Loucy (cell line): Measurements from ENCODE around the gene FAF1.

Source experiments
- H2AFZ ChIP-seq: fragments of 200-600 bp; sonication (generic); 2 replicates; pipeline ENCODE4 v1.6.0; 2016; ENCODE audit warnings: antibody characterized with exemption, mild to moderate bottlenecking, low read length, moderate library complexity
- H3F3A ChIP-seq: fragments of 200-600 bp; 2 replicates; pipeline ENCODE4 v1.6.0; 2016; ENCODE audit warnings: antibody characterized with exemption, low read depth, mild to moderate bottlenecking
- H3K27me3 ChIP-seq: fragments of 200-600 bp; sonication (generic); 2 replicates; pipeline ENCODE4 v1.6.1; 2014; ENCODE audit warnings: low read length, mild to moderate bottlenecking; ENCODE audit not compliant: insufficient read depth, poor library complexity, severe bottlenecking
- H3K36me3 ChIP-seq: fragments of 200-600 bp; sonication (generic); 2 replicates; pipeline ENCODE4 v1.6.1; 2016; ENCODE audit warnings: low read length; ENCODE audit not compliant: insufficient read depth
- H3K4me1 ChIP-seq: fragments of 200-600 bp; sonication (generic); 2 replicates; pipeline ENCODE4 v1.5.1; 2014; ENCODE audit warnings: low read length, mild to moderate bottlenecking; ENCODE audit not compliant: insufficient read depth, poor library complexity, severe bottlenecking
- H3K4me2 ChIP-seq: fragments of 200-600 bp; sonication (generic); 2 replicates; pipeline ENCODE4 v1.6.0; 2014; ENCODE audit warnings: antibody characterized with exemption, low read length, low read depth, mild to moderate bottlenecking; ENCODE audit not compliant: poor library complexity, severe bottlenecking
- H3K4me3 ChIP-seq: fragments of 200-600 bp; sonication (generic); 2 replicates; pipeline ENCODE4 v1.5.1; 2014; ENCODE audit warnings: low read length, mild to moderate bottlenecking, mixed read lengths; ENCODE audit not compliant: poor library complexity, severe bottlenecking
- H3K79me2 ChIP-seq: fragments of 200-600 bp; sonication (generic); 2 replicates; pipeline ENCODE4 v1.6.1; 2014; ENCODE audit warnings: low read length; ENCODE audit not compliant: insufficient read depth
- H3K9ac ChIP-seq: fragments of 200-600 bp; sonication (generic); 2 replicates; pipeline ENCODE4 v1.6.0; 2014; ENCODE audit warnings: mild to moderate bottlenecking, low read depth, low read length, moderate library complexity; ENCODE audit not compliant: poor library complexity, severe bottlenecking
- H3K9me2 ChIP-seq: fragments of 200-600 bp; sonication (generic); replicated peaks from 2 replicates; pipeline ENCODE4 v1.6.1; 2016; ENCODE audit warnings: low read depth, low read length, mixed read lengths
- H3K9me3 ChIP-seq: fragments of 200-600 bp; sonication (generic); 2 replicates; pipeline ENCODE4 v1.6.1; 2014; ENCODE audit warnings: mild to moderate bottlenecking, antibody characterized with exemption, low read length, low read depth; ENCODE audit not compliant: insufficient read depth
- H4K20me1 ChIP-seq: fragments of 200-600 bp; sonication (generic); 2 replicates; pipeline ENCODE4 v1.6.0; 2014; ENCODE audit warnings: antibody characterized with exemption, low read length, mild to moderate bottlenecking; ENCODE audit not compliant: insufficient read depth, poor library complexity, severe bottlenecking
- CTCF ChIP-seq: fragments of 200-600 bp; sonication (generic); conservative IDR thresholded peaks from 2 replicates; pipeline ENCODE4 v1.5.1; 2014; ENCODE audit warnings: mild to moderate bottlenecking, antibody characterized with exemption, low read length
- EZH2phosphoT487 ChIP-seq: fragments of 200-600 bp; IDR thresholded peaks from 2 replicates; pipeline ENCODE4 v1.6.1; 2018; ENCODE audit warnings: antibody characterized with exemption, mild to moderate bottlenecking, moderate library complexity, borderline replicate concordance

The FAF1 gene

GRCh38 chr1:50901872-50902271, 58.2 kb downstream of the FAF1 start:
- H3K9me3 ChIP-seq = no peaks in the 10 kb centered on the region
- H3K27me3 ChIP-seq = no peaks in the 10 kb centered on the region
- peaks cover 68% of the 10 kb centered on the region for H3K79me2 ChIP-seq
- TF ChIP-seq EZH2phosphoT487 (no peak), CTCF (no peak)
- no peak overlapping the region for H2AFZ ChIP-seq
- no peak overlapping the region for H3K4me3 ChIP-seq
- H3K9ac ChIP-seq = no peak overlapping the region
- no peaks in the 10 kb centered on the region for H3K9me2 ChIP-seq
- H4K20me1 ChIP-seq = no peaks in the 10 kb centered on the region
- no peaks in the 10 kb centered on the region for H3F3A ChIP-seq
- no peak overlapping the region for H3K4me2 ChIP-seq
- 0 out of 2 replicates have a peak, but pooled peaks cover 3% of the 10 kb centered on the region for H3K36me3 ChIP-seq
- H3K4me1 ChIP-seq = peaks cover 8% of the 10 kb centered on the region

GRCh38 chr1:50898773-50899172, 61.3 kb downstream of the FAF1 start:
- H3K27me3 ChIP-seq = no peaks in the 10 kb centered on the region
- peaks cover 5% of the 10 kb centered on the region for H4K20me1 ChIP-seq
- no peak overlapping the region for H3K4me2 ChIP-seq
- no peak overlapping the region for H2AFZ ChIP-seq
- no peaks in the 10 kb centered on the region for H3F3A ChIP-seq
- H3K9ac ChIP-seq = no peak overlapping the region
- TF ChIP-seq EZH2phosphoT487 (no peak), CTCF (no peak)
- no peaks in the 10 kb centered on the region for H3K9me2 ChIP-seq
- no peak overlapping the region for H3K4me3 ChIP-seq
- peaks cover 4% of the 10 kb centered on the region for H3K4me1 ChIP-seq
- peaks cover 84% of the 10 kb centered on the region for H3K79me2 ChIP-seq
- no peaks in the 10 kb centered on the region for H3K9me3 ChIP-seq
- H3K36me3 ChIP-seq = 0 out of 2 replicates have a peak, but pooled peaks cover 3% of the 10 kb centered on the region

- H3K79me2 ChIP-seq = peaks cover 82% of the 10 kb centered on the region
- H3K4me1 ChIP-seq = peaks cover 4% of the 10 kb centered on the region
- TF ChIP-seq CTCF (no peak), EZH2phosphoT487 (no peak)
- peaks cover 17% of the 10 kb centered on the region for H3K36me3 ChIP-seq
- H3K4me2 ChIP-seq = no peak overlapping the region
- no peak overlapping the region for H2AFZ ChIP-seq
- no peak overlapping the region for H3K4me3 ChIP-seq
- no peaks in the 10 kb centered on the region for H3K9me2 ChIP-seq
- H4K20me1 ChIP-seq = peaks cover 5% of the 10 kb centered on the region
- no peak overlapping the region for H3K9ac ChIP-seq
- no peaks in the 10 kb centered on the region for H3K9me3 ChIP-seq
- H3F3A ChIP-seq = no peaks in the 10 kb centered on the region
- H3K27me3 ChIP-seq = no peaks in the 10 kb centered on the region
Observed at GRCh38 chr1:50894340-50894739, 65.7 kb downstream of the FAF1 start.
